Measurements from ENCODE around the gene MMS22L. TPM values are rescaled to one million over a fixed set of nuclear protein-coding genes. Genes with fewer than 3 reads are reported as not detected.

Gene MMS22L
- total and polyA plus RNA-seq, 2 of the 13 experiments (the other 11 are each of a cell fraction or from before 2014, with no cell fraction given), result 6.2 to 32.9 TPM

- TF ChIP-seq THAP9 (CRISPR knock-in tag; IDR thresholded peaks at IDR 0.05; ENCODE audit: borderline replicate concordance), result no peak
- no peak for TF ChIP-seq ZFP36L1 (CRISPR knock-in tag; IDR thresholded peaks at IDR 0.05)
- no peak for TF ChIP-seq HHEX (CRISPR knock-in tag; IDR thresholded peaks at IDR 0.05)
- no peak for TF ChIP-seq PCBP2 (optimal IDR thresholded peaks at IDR 0.05; ENCODE audit: low read depth, low read length, poor library complexity, severe bottlenecking)
- no peak for TF ChIP-seq ZNF101 (CRISPR knock-in tag; IDR thresholded peaks at IDR 0.05; ENCODE audit: borderline replicate concordance, low read depth)
- no peak for TF ChIP-seq CSRNP2 (CRISPR knock-in tag; conservative IDR thresholded peaks at IDR 0.05; ENCODE audit: low read depth)
- TF ChIP-seq STAT6 (CRISPR knock-in tag; IDR thresholded peaks at IDR 0.05; ENCODE audit: borderline replicate concordance), result no peak
- TF ChIP-seq MTA3 (CRISPR knock-in tag; IDR thresholded peaks at IDR 0.05), result no peak
Measured at GRCh38 chr6:97154015-97154414, 129.0 kb downstream of the MMS22L start (continued).

Data from HepG2 (cell line).